HepG2 (cell line): ENCODE data around the gene RAN. TPM values are rescaled to one million over a fixed set of nuclear protein-coding genes. Genes with fewer than 3 reads are reported as not detected.

Experiments used
- ATAC-seq: fragments of 200-7000 bp; cut with Tn5 transposase; 3 replicates; pipeline ENCODE4 v1.9.1; 2020; ENCODE audit warnings: mild to moderate bottlenecking, moderate library complexity
- BruUV-seq: library from RNA; stranded (reverse); fragments of 400-500 nt; replicated peaks from 2 replicates; lab custom pipeline; 2021; lab: Mats Ljungman, UMichigan
- CTCF ChIA-PET: fragments of 300-600 bp; formaldehyde crosslinking; extraction: SDS; loops from one replicate; lab custom pipeline; 2021; ENCODE audit warnings: low total read pairs, inconsistent platforms, low intra/inter-chr PET ratio; lab: Yijun Ruan, JAX
- POLR2A ChIA-PET: fragments of 350-600 bp; sonication (Branson Sonifier 250); formaldehyde crosslinking; loops from one replicate; lab custom pipeline; 2020; ENCODE audit warnings: antibody characterized with exemption, inconsistent platforms; lab: Yijun Ruan, JAX
- DNase-seq: peaks from one replicate; pipeline ENCODE4 v3.0.0-alpha.2; 2015; ENCODE audit warnings: low spot score
- FAIRE-seq: peaks from 3 replicates; lab custom pipeline; 2011; peaks lifted over from hg19 to GRCh38; lab: Jason Lieb, UNC
- H2AFZ ChIP-seq: one replicate; pipeline ENCODE4 v1.6.1; 2011; ENCODE audit warnings: low read length, inconsistent platforms
- H3K27ac ChIP-seq: fragments of 300-600 bp; 3 replicates; pipeline ENCODE4 v1.8.0; 2011; ENCODE audit warnings: mixed run types, mild to moderate bottlenecking, mixed read lengths, low read length, inconsistent platforms; ENCODE audit not compliant: insufficient read depth; ENCODE audit errors: extremely low read length
- H3K27me3 ChIP-seq, 2 experiments: fragments of 200-600 bp in 1 of 2; 2 replicates in 1 of 2; 3 replicates in 1 of 2; pipeline versions ENCODE4 v1.6.0 to v1.8.0; 2011; ENCODE audit warnings: low read length in 2 of 2, mild to moderate bottlenecking in 2 of 2, moderate library complexity in 2 of 2, inconsistent platforms in 1 of 2; ENCODE audit not compliant: insufficient read depth in 2 of 2, control insufficient read depth in 1 of 2
- H3K36me3 ChIP-seq, 2 experiments: fragments of 200-600 bp in 1 of 2; replicated peaks in 1 of 2; 2 replicates in 1 of 2; 3 replicates in 1 of 2; pipeline versions ENCODE4 v1.5.1 to v1.8.0; 2011; ENCODE audit warnings: low read length in 2 of 2, inconsistent platforms in 1 of 2; ENCODE audit not compliant: insufficient read depth in 2 of 2, control insufficient read depth in 1 of 2
- H3K4me1 ChIP-seq: 2 replicates; pipeline ENCODE4 v1.5.1; 2012; ENCODE audit warnings: low read length, inconsistent platforms; ENCODE audit not compliant: insufficient read depth
- H3K4me2 ChIP-seq: 2 replicates; pipeline ENCODE4 v1.6.0; 2011; ENCODE audit warnings: low read depth, low read length, inconsistent platforms
- H3K4me3 ChIP-seq, 3 experiments: fragments of 200-600 bp in 1 of 3; sonication (generic), shearing (Covaris generic) in 1 of 3; replicated peaks in 1 of 3; 2 replicates each; pipeline ENCODE4 v1.5.1; 2011 to 2016; ENCODE audit warnings: low read length in 3 of 3, inconsistent platforms in 2 of 3, low read depth in 2 of 3, mild to moderate bottlenecking in 2 of 3, control low read depth in 1 of 3, mixed read lengths in 1 of 3; ENCODE audit not compliant: insufficient read depth in 1 of 3
- H3K79me2 ChIP-seq: one replicate; pipeline ENCODE4 v1.6.1; 2011; ENCODE audit warnings: low read length, inconsistent platforms; ENCODE audit not compliant: insufficient read depth
- H3K9ac ChIP-seq: 2 replicates; pipeline ENCODE4 v1.6.0; 2011; ENCODE audit warnings: mild to moderate bottlenecking, low read depth, low read length, inconsistent platforms; ENCODE audit not compliant: insufficient read depth
- H3K9me3 ChIP-seq: 2 replicates; pipeline ENCODE4 v1.5.1; 2012; ENCODE audit warnings: mild to moderate bottlenecking, low read length
- H4K20me1 ChIP-seq: 2 replicates; pipeline ENCODE4 v1.6.0; 2011; ENCODE audit warnings: inconsistent platforms, mild to moderate bottlenecking, low read length, moderate library complexity; ENCODE audit not compliant: insufficient read depth
- SIN3B ChIP-seq: fragments of 150-350 bp; IDR thresholded peaks from 2 replicates; pipeline ENCODE4 v1.6.1; 2014; ENCODE audit warnings: low read length
- SMAD1 ChIP-seq: sonication (generic); formaldehyde crosslinking; IDR thresholded peaks from 2 replicates; pipeline ENCODE4 v1.4.0; 2020; ENCODE audit warnings: missing genetic modification reagents, low read depth, mild to moderate bottlenecking, borderline replicate concordance
- ZNF142 ChIP-seq: sonication (generic); formaldehyde crosslinking; IDR thresholded peaks from 2 replicates; pipeline ENCODE4 v1.4.0; 2020; ENCODE audit warnings: missing genetic modification reagents
- ZUFSP ChIP-seq: sonication (generic); formaldehyde crosslinking; IDR thresholded peaks from 2 replicates; pipeline ENCODE4 v1.9.0; 2021; ENCODE audit warnings: missing genetic modification reagents, mild to moderate bottlenecking, borderline replicate concordance
- WGBS: methylation state at CpG from one replicate; pipeline ENCODE4 v1.1.6; 2017; ENCODE audit warnings: low lambda C conversion rate; 5-methylcytosine and 5-hydroxymethylcytosine counted together
- in situ Hi-C: cut with HindIII; loops from 2 replicates; pipeline ENCODE4 v1.10.0; 2017; ENCODE audit warnings: low pct_unique_long_range_greater_than_20kb; ENCODE audit not compliant: extremely low pct_ligation_motif_present
- intact Hi-C: fragments of 100-400 bp; cut with micrococcal nuclease; formaldehyde crosslinking; loops from one replicate; pipeline ENCODE4 v1.10.0; 2022; ENCODE audit not compliant: unreplicated experiment
- polyA plus RNA-seq, 8 experiments: library from polyadenylated mRNA; depleted of rRNA in 3 of 8; stranded (reverse) in 7 of 8; unstranded in 1 of 8; fragments of >200 nt; fragmentation: Illumina TruSeq in 4 of 8; extraction: Trizol in 4 of 8; gene quantifications; 2 replicates each; pipeline versions ENCODE4 v1.2.1 to v1.2.3, GENCODE V29; 2011 to 2016; ENCODE audit warnings: low read depth in 4 of 8, missing spikeins in 1 of 8, mixed read lengths in 1 of 8; ENCODE audit not compliant: insufficient read depth in 1 of 8
- total RNA-seq, 5 experiments: library from RNA; depleted of rRNA; stranded (reverse); fragments of >200 nt; fragmentation: Illumina TruSeq; extraction: Trizol; gene quantifications; 2 replicates each; pipeline ENCODE4 v1.2.3, GENCODE V29; 2016; ENCODE audit warnings: low read depth in 1 of 5

The RAN gene
- total and polyA plus RNA-seq, 2 of the 13 experiments (the other 11 are each of a cell fraction or from before 2014, with no cell fraction given), result 1,335 to 1,630 TPM

DNA sequence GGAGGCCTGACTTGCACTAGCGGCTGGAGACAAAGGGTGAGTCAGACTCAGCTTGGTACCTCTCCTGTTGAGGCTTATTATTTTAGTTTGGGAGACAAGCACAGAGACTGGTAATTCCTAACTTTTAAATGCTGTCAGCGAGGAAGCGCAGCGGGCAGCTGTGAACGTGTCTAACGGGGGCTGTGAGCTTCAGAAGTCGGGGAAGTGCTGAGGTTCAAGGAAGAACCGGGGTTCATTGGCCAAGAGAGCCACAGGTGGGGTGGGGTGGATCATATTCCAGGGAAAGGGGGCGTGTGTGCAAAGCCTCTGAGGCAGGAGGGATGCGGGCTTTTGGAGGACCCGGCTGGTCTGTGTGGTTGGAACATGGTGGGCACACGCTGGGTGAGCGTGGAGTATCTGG lies 45.7 kb downstream of the RAN start:
- no peak overlapping the region for H2AFZ ChIP-seq
- FAIRE-seq, result no peak
- DNase-seq, result no peak
- in situ Hi-C loops, result loop anchor here (5.0 to 25.0 kb wide), 2 partner anchors 220 to 545 kb away; no protein-coding TSS in a partner anchor
- H3K4me2 ChIP-seq, result no peak overlapping the region
- ChIA-PET CTCF (interaction anchor here (2.1 to 4.5 kb wide), 3 partner anchors 101 to 215 kb away, joined by 9 to 43 read pairs (median 13); no protein-coding TSS in a partner anchor), POLR2A (no interaction called here)
- H3K27ac ChIP-seq, result no peak overlapping the region
- no TSS peak for BruUV-seq
- no peak for ATAC-seq
- 0 out of 5 replicates have a peak, but pooled peaks cover 1 to 7% of the 10 kb centered on the region in 2 experiments for H3K27me3 ChIP-seq
- no peaks in the 10 kb centered on the region for H4K20me1 ChIP-seq
- intact Hi-C loops, result loop anchor here (5.0 kb wide), 1 partner anchor 65 kb away; no protein-coding TSS in a partner anchor
- 92% methylated on average over 13 of the region's 13 CpGs for WGBS
- H3K9ac ChIP-seq, result no peak overlapping the region
- no peak for TF ChIP-seq SMAD1 (CRISPR knock-in tag)
- no peak for TF ChIP-seq ZUFSP (CRISPR knock-in tag)
- TF ChIP-seq ZNF142 (CRISPR knock-in tag), result no peak
- TF ChIP-seq SIN3B, result no peak
- H3K4me3 ChIP-seq, result no peak overlapping the region
- H3K36me3 ChIP-seq, result no peaks in the 10 kb centered on the region
- H3K4me1 ChIP-seq, result peaks cover 25% of the 10 kb centered on the region
- no peaks in the 10 kb centered on the region for H3K79me2 ChIP-seq
- peaks cover 9% of the 10 kb centered on the region; the same call in 1 of the 2 replicates for H3K9me3 ChIP-seq
